Progenitor cell of endocrine pancreas (in vitro differentiated cells): Measurements from ENCODE around the gene PROK1. TPM values are rescaled to one million over a fixed set of nuclear protein-coding genes. Genes with fewer than 3 reads are reported as not detected.

ENCODE experiments used
- DNase-seq: peaks from one replicate; pipeline ENCODE4 v3.0.0; 2021; ENCODE audit warnings: low spot score; ENCODE audit not compliant: unreplicated experiment
- H3K27ac Mint-ChIP-seq: 2 replicates; pipeline ENCODE4 v1.8.0; 2021; ENCODE audit warnings: mild to moderate bottlenecking, moderate library complexity, mixed read lengths
- H3K27me3 Mint-ChIP-seq: 2 replicates; pipeline ENCODE4 v1.8.0; 2021; ENCODE audit warnings: mixed read lengths
- H3K36me3 Mint-ChIP-seq: 2 replicates; pipeline ENCODE4 v1.8.0; 2022; ENCODE audit warnings: mixed read lengths; ENCODE audit not compliant: insufficient read depth
- H3K4me1 Mint-ChIP-seq: 2 replicates; pipeline ENCODE4 v1.8.0; 2021; ENCODE audit warnings: low read depth, mixed read lengths
- H3K4me3 Mint-ChIP-seq: 2 replicates; pipeline ENCODE4 v1.8.0; 2021; ENCODE audit warnings: low read depth, mild to moderate bottlenecking, moderate library complexity, mixed read lengths
- H3K9me3 Mint-ChIP-seq: 2 replicates; pipeline ENCODE4 v1.8.0; 2021; ENCODE audit warnings: low read depth, mixed read lengths
- CTCF ChIP-seq: fragments of 200-600 bp; sonication (generic); IDR thresholded peaks from one replicate; pipeline ENCODE4 v1.5.0; 2021; ENCODE audit warnings: antibody characterized with exemption, mild to moderate bottlenecking; ENCODE audit not compliant: unreplicated experiment
- total RNA-seq: library from RNA; stranded (reverse); gene quantifications from 2 replicates; pipeline ENCODE4 v1.2.1, GENCODE V29; 2021

PROK1 gene
- total RNA-seq, 1 donor from 2014 or later, result not detected

- no peaks in the 10 kb centered on the region for H3K9me3 Mint-ChIP-seq
- peaks cover 3% of the 10 kb centered on the region for H3K4me1 Mint-ChIP-seq
- H3K4me3 Mint-ChIP-seq, result no peak overlapping the region
- no peak for DNase-seq
- no peak overlapping the region for H3K27ac Mint-ChIP-seq
- H3K27me3 Mint-ChIP-seq, result peaks cover 35% of the 10 kb centered on the region
- no peaks in the 10 kb centered on the region for H3K36me3 Mint-ChIP-seq
- TF ChIP-seq CTCF, result no peak
Measured at GRCh38 chr1:110506541-110506940, 55.6 kb downstream of the PROK1 start.

Other genes with a start within 250 kb of the PROK1 start
- 1.1 and 1.5 TPM in 2 replicates for gene KCNC4, start 240.8 kb upstream of the PROK1 start, total RNA-seq
- 31.6 and 31.9 TPM in 2 replicates for gene RBM15, start 111.8 kb upstream of the PROK1 start, total RNA-seq
- gene SLC16A4, start 60.1 kb upstream of the PROK1 start, total RNA-seq, result 0.46 and 1.0 TPM in 2 replicates
- 99.8 and 101 TPM in 2 replicates for gene LAMTOR5, start 43.5 kb upstream of the PROK1 start, total RNA-seq
- gene KCNA10, start 68.0 kb downstream of the PROK1 start, total RNA-seq, result not detected in 2 replicates
- gene KCNA2, start 155.2 kb downstream of the PROK1 start, total RNA-seq, result 0.05 TPM in 1 of 2 replicates, not detected in the other
- 0.72 and 0.75 TPM in 2 replicates for gene KCNA3, start 223.8 kb downstream of the PROK1 start, total RNA-seq